Activated CD4-positive, alpha-beta T cell treated with anti-CD3 and anti-CD28 coated beads, Interleukin-10, Interleukin-2, amounts not matched to agents 100 ng/mL and 50 ng/mL, durations not matched to agents 16 hours and 8 hours (primary cell): ENCODE results near the gene MAPK9.
"Not testable (repeated sequence)": the region's sequence is repeated elsewhere in the genome, so short reads cannot be mapped to it uniquely, and the experiment has no call there.

Source experiments
- DNase-seq: peaks from one replicate; pipeline ENCODE4 v3.0.0-alpha.2; 2020

MAPK9 gene

GRCh38 chr5:180324601-180324950 lies 32.7 kb upstream of the MAPK9 start:
- no peak for DNase-seq

- no peak for DNase-seq
Observed at GRCh38 chr5:180323941-180324600, 32.2 kb upstream of the MAPK9 start.

- no peak for DNase-seq
Observed at GRCh38 chr5:180323160-180323559, 31.3 kb upstream of the MAPK9 start.

GRCh38 chr5:180318456-180319089 lies 26.7 kb upstream of the MAPK9 start:
- DNase-seq = no peak

- DNase-seq = no peak
Observed at GRCh38 chr5:180316586-180316985, 24.7 kb upstream of the MAPK9 start.

GRCh38 chr5:180315762-180316212 lies 23.9 kb upstream of the MAPK9 start:
- peak; percentile 77 for DNase-seq

GRCh38 chr5:180313677-180314505 lies 22.0 kb upstream of the MAPK9 start:
- DNase-seq = peak; percentile 85

- DNase-seq = no peak
Observed at GRCh38 chr5:180311216-180311615, 19.3 kb upstream of the MAPK9 start.

- DNase-seq = no peak
Observed at GRCh38 chr5:180306796-180307195, 14.9 kb upstream of the MAPK9 start.

- DNase-seq = no peak
Observed at GRCh38 chr5:180305481-180305880, 13.6 kb upstream of the MAPK9 start.

GRCh38 chr5:180304431-180305375 lies 12.8 kb upstream of the MAPK9 start:
- no peak for DNase-seq

GRCh38 chr5:180304016-180304292 lies 12.1 kb upstream of the MAPK9 start:
- DNase-seq = no peak

GRCh38 chr5:180303226-180304015 lies 11.5 kb upstream of the MAPK9 start:
- no peak for DNase-seq

- DNase-seq = no peak
Observed at GRCh38 chr5:180302256-180302655, 10.4 kb upstream of the MAPK9 start.

- DNase-seq = no peak
Observed at GRCh38 chr5:180301253-180301652, 9.4 kb upstream of the MAPK9 start.

GRCh38 chr5:180299526-180299925 lies 7.6 kb upstream of the MAPK9 start:
- no peak for DNase-seq

GRCh38 chr5:180299014-180299413 lies 7.1 kb upstream of the MAPK9 start:
- not testable (repeated sequence) for DNase-seq

- DNase-seq = no peak
Observed at GRCh38 chr5:180297587-180298282, 5.9 kb upstream of the MAPK9 start.

GRCh38 chr5:180296771-180297170 lies 4.9 kb upstream of the MAPK9 start:
- no peak for DNase-seq

GRCh38 chr5:180294913-180295555 lies 3.2 kb upstream of the MAPK9 start:
- no peak for DNase-seq

GRCh38 chr5:180294411-180294810 lies 2.5 kb upstream of the MAPK9 start:
- no peak for DNase-seq
